VCaP (cell line): ENCODE data around the gene CDK19.

ENCODE experiments used
- H3K27ac ChIP-seq: fragments of 450-650 bp; 2 replicates; pipeline ENCODE4 v1.5.1; 2017
- TF ChIP-seq, protein P1 (sequence below): fragments of 450-650 bp; conservative IDR thresholded peaks from 2 replicates; pipeline ENCODE4 v1.5.1; 2017; ENCODE audit warnings: mild to moderate bottlenecking, moderate library complexity

The CDK19 gene

DNA sequence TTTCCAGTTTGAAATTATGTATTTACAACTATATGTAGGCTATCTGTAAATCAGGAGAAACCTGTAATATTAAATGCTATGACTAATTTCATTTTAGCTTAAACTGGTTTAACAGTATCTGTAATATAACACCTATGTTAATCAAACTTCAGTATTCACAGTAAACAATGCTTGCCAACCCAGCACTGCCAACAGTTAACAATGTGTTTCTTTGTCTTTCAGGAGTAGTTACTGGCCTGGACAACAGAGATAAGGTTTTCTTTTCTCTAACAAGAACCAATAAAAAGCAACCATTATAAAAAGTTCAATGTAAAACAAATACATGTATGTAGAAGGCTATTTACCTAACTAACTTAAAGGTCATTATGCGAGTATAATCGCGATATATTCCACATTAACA lies 158.8 kb downstream of the CDK19 start:
- TF ChIP-seq, protein P1, sequence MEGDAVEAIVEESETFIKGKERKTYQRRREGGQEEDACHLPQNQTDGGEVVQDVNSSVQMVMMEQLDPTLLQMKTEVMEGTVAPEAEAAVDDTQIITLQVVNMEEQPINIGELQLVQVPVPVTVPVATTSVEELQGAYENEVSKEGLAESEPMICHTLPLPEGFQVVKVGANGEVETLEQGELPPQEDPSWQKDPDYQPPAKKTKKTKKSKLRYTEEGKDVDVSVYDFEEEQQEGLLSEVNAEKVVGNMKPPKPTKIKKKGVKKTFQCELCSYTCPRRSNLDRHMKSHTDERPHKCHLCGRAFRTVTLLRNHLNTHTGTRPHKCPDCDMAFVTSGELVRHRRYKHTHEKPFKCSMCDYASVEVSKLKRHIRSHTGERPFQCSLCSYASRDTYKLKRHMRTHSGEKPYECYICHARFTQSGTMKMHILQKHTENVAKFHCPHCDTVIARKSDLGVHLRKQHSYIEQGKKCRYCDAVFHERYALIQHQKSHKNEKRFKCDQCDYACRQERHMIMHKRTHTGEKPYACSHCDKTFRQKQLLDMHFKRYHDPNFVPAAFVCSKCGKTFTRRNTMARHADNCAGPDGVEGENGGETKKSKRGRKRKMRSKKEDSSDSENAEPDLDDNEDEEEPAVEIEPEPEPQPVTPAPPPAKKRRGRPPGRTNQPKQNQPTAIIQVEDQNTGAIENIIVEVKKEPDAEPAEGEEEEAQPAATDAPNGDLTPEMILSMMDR, result no peak
- peak overlapping the region; percentile 99 for H3K27ac ChIP-seq

DNA sequence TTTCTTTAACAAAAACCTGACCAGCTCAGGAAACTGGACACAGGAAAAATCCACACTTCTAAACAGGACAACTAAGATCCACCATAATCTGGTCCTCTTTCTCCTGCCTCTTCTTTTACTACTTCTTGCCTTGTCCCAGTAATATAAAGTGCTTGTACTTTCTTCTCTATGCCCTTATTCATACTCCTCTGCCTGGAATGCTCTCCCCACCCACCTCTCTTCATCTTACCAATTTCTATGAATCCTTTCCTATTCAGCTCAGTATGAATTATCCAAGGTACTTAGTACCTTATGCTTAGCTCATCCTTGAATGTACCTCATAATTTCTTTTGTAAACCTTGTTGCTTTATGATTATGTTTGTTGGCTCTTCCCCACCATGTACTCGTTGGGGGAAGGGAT lies 159.4 kb downstream of the CDK19 start:
- peak overlapping the region; percentile 99 for H3K27ac ChIP-seq
- TF ChIP-seq, protein P1, result no peak

DNA sequence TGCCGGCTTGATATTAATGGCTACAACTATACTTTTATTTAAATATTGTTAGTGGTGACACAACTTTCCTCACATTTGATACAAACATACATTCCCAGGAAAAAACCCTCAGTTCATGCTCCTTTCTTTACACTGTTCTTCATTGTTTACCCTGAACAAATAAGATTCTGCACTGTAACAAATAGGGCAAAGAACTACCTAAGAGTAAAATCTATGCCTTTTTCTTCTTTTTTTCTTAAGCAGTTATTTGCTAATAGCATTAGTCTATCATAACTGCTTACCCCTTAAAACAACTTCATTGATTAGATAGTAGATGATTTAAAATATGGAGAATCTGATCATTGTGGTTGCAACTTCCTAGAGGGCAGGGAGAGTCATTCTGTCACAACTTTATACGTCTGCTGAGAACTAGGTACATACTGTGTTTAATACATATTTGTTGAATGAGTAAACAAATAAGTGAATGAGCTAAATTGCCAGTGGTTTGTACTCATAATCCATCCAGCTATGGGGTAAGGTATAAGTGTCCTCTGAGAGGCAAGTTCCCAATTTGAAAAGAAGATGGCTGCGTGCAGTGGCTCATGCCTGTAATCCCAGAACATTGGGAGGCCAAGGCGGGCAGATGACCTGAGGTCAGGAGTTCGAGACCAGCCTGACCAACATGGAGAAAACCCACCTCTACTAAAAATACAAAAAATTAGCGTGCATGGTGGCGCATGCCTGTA lies 161.0 kb downstream of the CDK19 start:
- TF ChIP-seq, protein P1, result no peak
- H3K27ac ChIP-seq, result peak overlapping the region; percentile 99

DNA sequence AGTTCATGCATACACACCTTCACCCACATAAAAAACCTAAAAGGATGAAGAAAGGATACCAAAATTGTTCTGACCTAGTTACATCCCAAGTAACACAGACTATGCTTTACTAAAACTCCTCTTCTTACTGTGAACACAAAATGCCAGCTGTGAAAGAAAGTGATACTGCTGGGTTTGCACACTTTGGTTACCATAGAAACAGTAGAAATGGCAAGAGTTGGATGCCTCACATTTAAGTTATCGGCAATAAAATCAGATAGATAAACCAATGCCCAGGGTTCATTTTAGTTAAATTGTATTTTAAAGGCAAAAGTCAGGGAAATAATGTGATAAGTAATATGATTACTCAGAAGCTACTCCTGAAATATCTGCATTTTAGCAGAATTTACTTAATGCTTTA lies 161.9 kb downstream of the CDK19 start:
- TF ChIP-seq, protein P1, result no peak
- peak overlapping the region; percentile 99 for H3K27ac ChIP-seq

DNA sequence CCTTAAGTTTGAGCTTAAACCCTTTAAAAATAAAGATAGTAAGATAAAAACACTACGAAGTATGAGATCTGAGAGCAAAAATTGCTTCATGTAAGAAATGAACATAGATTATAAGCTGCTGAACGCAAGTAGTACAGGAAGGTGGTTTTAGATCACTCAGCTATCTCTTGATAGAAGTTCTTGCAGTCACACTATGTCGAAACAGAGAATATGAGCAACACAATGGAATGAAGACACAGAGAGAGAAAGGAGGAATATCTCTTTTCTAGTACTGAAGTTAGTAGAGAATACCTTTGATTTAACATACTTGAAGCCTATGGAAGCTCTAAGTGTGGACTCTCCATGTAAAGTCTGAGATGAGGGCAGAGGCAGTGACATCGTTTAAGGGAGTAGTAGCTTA lies 162.7 kb downstream of the CDK19 start:
- peak overlapping the region; percentile 99 for H3K27ac ChIP-seq
- TF ChIP-seq, protein P1, result no peak

DNA sequence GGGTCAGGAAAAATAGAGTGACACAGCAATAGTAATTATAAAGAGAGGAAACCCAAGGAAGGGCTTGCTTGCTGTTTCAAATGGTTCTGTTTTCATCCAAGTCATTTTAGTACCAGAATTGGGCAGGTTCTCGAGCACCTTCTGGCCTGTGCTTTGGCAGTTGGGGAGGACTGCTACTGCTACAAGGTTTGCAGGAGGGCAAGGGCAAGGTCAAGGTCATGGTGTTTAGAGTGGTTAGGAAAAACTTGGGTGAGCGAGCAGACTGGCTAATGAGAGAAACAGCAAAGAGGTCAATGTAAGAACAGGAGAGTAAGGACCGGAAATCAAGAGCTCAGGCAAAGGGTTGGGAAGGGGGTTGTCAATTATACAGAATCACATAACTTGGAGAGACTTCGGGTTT lies 164.5 kb downstream of the CDK19 start:
- H3K27ac ChIP-seq, result peak overlapping the region; percentile 99; the same call in 1 of the 2 replicates
- TF ChIP-seq, protein P1, result no peak

DNA sequence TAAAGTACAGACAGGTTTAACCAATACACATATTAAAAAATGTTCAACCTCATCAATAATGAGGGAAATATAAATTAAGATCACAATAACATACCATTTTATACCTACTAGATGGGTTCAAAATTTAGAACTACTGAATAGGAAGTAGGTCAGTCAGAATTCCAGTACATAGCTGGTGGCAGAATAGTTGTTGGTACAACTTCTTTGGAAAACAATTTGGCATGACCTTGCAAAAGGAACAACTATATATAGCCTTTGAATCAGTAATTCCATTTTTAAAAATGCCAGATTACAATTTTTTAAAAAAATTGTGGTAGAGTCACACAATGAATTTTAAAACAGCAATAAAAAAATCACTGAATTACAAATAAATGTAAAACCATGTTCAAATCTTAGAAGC lies 165.6 kb downstream of the CDK19 start:
- TF ChIP-seq, protein P1, result no peak
- H3K27ac ChIP-seq, result peak overlapping the region; percentile 99; the same call in 1 of the 2 replicates
